GM12891 (cell line): ENCODE data around the gene PTGES3.
A peak's percentile ranks its signal among the peaks of the same experiment; 100 is the strongest.

Source experiments
- PAX5 ChIP-seq: IDR thresholded peaks from 2 replicates; pipeline ENCODE4 v1.6.1; 2011; ENCODE audit warnings: low read length, moderate library complexity, mild to moderate bottlenecking; ENCODE audit not compliant: insufficient read depth, severe bottlenecking
- POLR2A ChIP-seq: IDR thresholded peaks from 2 replicates; pipeline ENCODE4 v1.6.1; 2011; ENCODE audit warnings: low read depth, low read length, control low read depth
- POLR2AphosphoS5 ChIP-seq: IDR thresholded peaks from 2 replicates; pipeline ENCODE4 v1.6.1; 2011; ENCODE audit warnings: low read depth, low read length, control low read depth
- TAF1 ChIP-seq: IDR thresholded peaks from 2 replicates; pipeline ENCODE4 v1.6.1; 2011; ENCODE audit warnings: low read depth, low read length, control low read depth

DNA sequence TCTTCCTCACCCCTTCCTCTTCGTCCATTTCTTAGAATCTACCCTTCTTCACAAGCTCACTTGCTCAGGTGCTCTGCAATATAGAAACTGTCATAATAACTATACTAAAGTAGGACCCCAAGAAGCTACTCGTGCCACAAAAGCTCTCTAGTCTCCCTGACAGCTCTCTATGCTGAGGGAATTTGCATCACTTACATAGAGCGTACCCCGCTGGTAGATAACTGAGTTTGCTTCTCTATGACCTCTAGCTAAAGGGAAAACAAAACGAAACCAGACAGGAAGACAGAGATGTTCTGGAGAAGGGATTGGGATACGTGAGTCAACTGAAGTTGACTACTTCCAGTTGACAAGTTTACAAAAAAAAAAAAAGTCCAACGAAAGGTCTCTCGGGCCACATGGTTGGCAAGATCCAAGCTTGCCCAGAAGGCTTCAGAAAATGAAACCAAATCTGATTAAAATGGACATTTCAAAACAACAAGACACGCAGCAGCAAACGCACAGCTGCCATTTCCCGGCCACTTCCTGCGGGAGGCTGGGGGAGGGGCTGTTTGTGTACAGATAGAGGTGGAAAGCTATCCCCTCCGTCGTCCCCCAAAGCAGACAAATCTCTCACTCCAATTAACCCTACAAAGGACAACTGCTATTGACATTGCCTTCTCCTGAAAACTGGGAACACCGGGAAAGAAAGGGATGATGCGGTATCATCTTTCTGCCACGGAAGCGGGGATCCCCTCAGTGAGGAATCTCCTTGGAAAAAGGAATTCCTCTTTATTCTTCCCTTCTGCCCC lies 59.2 kb downstream of the PTGES3 start:
- TF ChIP-seq POLR2A: 0 out of 2 replicates have a peak, but pooled peaks have one; percentile 19
- no peak; the same call in 1 of the 2 replicates for TF ChIP-seq TAF1
- no peak for TF ChIP-seq POLR2AphosphoS5
- no peak for TF ChIP-seq PAX5
